Upper lobe of left lung (tissue), 4 donors: ENCODE measurements around the gene IL1RAPL2.

ENCODE experiments used
- CTCF ChIP-seq, 6 experiments: fragments of 450-650 bp in 4 of 6; fragments of 200-600 bp in 2 of 6; sonication (generic) in 2 of 6; IDR thresholded peaks; one replicate each; pipeline ENCODE4 v1.5.1; 2016 to 2019; ENCODE audit warnings: antibody characterized with exemption in 6 of 6
- EP300 ChIP-seq, 4 donors: sonication (generic); formaldehyde crosslinking; IDR thresholded peaks; one replicate each; pipeline ENCODE4 v1.5.1; 2017; ENCODE audit warnings: antibody characterized with exemption in 4 of 4, control low read depth in 2 of 4
- POLR2A ChIP-seq, 4 donors: fragments of 450-650 bp; IDR thresholded peaks; one replicate each; pipeline ENCODE4 v1.5.1; 2016 to 2017; ENCODE audit warnings: antibody characterized with exemption in 4 of 4, mild to moderate bottlenecking in 2 of 4
- POLR2AphosphoS5 ChIP-seq, 2 donors: sonication (generic); formaldehyde crosslinking; IDR thresholded peaks; one replicate each; pipeline ENCODE4 v1.5.1; 2017; ENCODE audit warnings: antibody characterized with exemption in 2 of 2

GRCh38 chrX:105136786-105137185 is 570.8 kb downstream of the IL1RAPL2 start:
- TF ChIP-seq CTCF (IDR thresholded peaks at IDR 0.05) (no peak), POLR2A (IDR thresholded peaks at IDR 0.05) (no peak), POLR2AphosphoS5 (IDR thresholded peaks at IDR 0.05) (no peak), EP300 (IDR thresholded peaks at IDR 0.05) (no peak)
